GM19043 (cell line): ENCODE results near the gene SS18.

ENCODE experiments used
- ATAC-seq: cut with Tn5 transposase; IDR thresholded peaks from one replicate; pipeline ENCODE4 v1.9.1; 2021; ENCODE audit warnings: low read depth; ENCODE audit not compliant: unreplicated experiment

Gene SS18

DNA sequence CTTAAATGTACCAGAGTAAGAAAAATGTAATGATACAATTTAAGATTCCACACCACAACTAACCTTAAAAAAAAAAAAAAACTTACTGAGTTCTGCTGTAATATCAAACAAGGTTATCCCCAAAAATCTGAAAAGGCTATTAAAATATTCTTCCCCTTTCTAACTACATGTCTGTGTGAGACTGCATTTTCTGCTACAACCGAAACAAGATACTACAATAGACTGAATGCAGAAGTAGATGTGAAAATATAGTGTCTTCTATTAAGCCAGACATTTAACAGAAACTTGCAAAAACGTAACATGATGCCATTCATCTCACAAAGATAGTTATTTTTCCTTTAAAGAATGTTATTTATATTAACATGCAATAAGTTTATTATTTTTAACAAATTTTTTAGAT lies 16.2 kb downstream of the SS18 start:
- no peak for ATAC-seq

DNA sequence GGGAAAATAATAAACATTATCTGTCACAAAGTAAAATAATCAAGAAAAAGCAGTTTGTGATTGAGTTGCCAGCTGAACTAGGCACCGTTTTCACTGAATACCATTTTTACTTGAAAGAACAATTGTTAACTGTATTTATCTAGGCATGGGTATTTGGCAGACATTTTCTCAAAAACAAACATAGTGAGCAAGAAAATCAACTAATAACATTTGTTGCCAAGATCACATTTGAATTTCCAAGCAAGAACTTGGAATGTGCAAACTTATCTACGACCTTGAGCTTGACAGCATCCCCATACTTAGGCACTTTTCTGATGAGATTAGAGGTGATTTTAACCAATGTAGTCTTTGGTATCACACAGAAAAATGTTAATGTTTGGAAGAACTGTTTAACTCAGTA lies 16.7 kb downstream of the SS18 start:
- no peak for ATAC-seq

DNA sequence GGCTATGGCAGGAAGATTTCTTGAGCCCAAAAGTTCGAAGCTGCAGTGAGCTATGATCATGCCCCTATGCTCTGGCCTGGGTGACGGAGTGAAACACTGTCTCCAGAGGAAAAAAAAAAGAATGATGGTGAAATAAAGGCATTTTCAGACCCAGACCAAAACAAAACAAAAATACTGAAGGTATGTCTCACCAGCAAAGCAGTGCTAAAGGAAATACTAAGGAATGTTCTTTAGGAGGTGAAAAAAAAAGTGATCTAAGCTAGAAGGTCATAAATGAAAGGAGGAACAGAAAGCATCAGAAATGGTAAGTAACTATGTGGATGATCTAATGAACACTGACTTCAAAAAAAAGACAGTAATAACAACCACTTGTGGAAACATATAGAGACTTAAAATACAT lies 18.7 kb downstream of the SS18 start:
- ATAC-seq: no peak

DNA sequence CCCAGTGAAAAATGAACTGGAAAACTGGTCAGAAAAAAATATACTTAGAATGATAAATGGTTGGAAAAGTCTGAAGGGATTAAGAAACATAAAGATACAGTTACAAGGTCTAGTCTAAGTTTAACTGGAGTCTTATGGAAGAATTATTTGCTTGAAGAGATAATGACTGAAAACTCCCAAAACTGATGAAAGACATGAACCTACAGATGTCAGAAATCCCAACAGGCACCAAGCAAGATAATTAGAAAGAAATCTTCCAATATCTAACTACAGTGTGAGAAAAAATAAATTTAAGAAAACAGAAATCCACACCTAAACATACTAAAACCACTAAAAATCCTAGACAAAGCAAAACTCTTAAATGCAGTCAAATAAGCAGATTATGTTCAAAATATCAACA lies 19.4 kb downstream of the SS18 start:
- ATAC-seq: no peak

DNA sequence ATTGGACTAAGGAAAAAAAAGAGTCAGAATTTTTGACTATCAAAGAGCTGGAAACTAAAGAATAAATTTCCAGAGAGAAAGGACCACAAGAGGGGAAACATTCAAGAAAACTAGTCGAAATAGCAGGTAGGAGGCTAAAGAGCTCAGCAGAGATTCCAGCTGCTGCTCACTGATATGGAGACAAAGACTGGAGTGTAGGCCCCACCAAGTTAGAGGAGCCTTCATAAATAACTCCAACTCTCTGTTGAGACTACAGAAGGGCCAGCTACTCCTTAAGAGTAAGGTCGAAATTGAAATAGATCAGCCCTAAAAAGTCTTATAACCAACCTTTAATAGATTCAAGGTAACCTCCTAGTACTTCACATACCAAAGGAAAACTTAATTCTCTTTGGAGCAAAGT lies 31.1 kb downstream of the SS18 start:
- ATAC-seq: no peak

DNA sequence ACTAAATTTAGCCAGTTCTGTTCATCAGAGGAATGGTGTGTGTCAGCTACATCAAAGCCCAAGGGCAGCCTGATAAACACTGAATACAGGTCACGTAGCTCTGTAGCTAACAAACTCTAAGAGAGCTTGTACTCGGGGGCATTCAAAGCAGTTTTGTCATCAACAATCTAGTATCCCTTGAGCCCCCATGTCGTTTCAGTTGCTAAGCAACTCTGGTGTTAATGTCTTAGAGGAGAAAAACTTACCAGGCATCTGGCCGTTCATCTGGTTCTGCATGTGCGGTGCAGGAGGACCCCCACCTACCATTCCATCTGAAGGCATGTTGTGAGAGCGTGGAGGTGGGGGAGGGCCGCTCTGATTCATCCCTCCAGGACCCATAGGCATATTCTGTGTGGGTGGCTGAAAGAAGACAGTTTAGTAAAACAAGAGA lies 33.1 kb downstream of the SS18 start:
- no peak for ATAC-seq

DNA sequence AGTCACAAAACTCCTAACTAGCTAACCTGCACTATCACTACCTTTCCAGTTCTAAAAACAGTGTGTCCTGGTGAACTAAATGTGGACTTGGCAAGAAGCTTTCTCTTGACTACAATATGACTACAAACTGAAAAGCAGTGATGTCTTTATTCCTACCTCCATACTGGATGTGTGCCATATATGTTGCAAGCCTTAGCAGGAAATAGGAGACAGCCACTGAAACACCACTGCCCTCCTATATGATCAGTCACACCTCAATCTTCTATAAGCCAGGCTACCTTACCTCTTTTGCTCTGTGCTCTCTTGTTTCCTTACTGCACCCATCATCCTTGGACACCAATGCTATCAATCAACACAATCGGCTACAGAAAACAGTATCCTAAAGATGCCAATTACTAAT lies 34.1 kb downstream of the SS18 start:
- ATAC-seq: no peak

DNA sequence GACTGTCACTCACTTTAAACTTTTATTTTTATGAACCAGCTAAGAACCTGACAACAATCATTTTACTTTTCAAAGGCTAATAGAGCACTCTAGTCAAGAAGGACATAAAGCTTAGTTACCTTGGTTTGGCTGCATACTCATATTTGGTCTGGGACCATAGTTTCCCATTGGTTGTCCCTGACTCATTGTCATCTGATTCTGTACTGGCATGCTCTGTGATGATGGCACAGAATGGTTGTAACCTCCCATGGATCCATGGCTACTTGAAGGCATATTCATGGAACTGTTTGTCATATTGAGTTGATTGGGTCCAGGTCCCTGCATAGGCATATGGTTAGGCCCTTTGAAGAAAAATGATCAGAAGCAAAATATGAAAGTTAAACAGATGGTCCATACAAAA lies 37.9 kb downstream of the SS18 start:
- no peak for ATAC-seq

DNA sequence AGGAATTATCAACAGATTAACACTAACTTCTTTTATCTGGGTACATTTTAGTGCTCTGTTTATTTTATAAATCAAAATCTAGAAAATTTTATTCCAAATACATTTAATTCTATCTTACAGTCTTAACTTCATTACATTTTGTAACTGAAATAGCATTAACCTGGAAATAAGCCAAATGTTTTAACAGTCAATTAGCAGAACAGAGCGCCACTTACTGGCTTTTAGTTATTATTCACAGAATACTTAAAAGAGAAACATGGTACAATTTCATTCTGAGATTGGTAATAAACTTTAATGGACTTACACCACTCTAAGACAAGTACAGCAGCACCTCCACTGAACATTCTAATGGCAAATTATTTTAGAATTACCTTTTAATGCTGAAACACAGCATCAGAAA lies 38.6 kb downstream of the SS18 start:
- no peak for ATAC-seq

DNA sequence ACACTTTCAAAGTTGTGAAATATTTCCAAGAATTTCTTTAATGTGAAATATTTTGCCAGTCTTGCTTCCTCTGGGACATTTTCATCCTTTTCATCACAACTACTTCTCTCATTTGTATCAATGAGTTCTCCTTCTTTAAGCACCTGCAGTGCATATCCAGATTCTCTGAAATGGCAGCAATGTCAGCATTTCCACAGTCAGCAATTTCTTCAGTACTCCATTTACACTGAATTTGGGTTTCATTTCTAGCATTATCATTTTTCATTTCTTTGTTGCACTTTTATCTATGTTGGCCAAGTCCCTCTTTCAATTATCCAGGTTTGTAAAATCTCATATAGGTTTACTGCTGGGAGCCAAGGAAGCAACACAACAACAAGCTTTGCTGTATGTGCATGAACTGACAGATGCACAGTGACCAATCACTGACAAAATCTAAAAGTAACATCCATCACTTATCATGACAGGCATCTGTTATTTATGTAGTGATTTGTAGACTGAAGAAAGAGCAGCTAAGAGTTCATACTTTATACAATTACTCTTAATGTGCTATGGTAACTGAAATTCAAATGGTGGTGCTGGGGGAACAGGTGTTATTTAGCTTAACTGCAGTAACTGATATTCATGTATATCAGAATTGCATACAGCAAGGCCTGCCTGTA lies 43.9 kb downstream of the SS18 start:
- no peak for ATAC-seq

DNA sequence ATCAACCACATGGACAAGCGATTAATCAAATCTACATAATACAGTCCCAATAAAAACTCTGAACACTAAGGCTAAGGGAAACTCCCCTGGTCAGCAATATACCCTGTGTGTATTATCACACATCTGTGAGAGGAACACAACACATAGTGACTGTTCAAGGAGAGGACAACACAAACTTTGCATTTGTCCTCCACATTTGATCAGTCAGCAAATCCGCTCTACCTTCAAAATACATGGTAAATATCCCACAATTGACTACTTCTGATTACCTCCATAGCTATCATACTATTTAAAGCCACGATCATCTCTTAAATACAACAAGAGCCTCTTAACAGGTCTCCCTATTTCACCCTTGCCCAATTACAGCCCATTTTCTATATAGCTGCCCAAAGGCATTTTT lies 45.6 kb downstream of the SS18 start:
- ATAC-seq: no peak

DNA sequence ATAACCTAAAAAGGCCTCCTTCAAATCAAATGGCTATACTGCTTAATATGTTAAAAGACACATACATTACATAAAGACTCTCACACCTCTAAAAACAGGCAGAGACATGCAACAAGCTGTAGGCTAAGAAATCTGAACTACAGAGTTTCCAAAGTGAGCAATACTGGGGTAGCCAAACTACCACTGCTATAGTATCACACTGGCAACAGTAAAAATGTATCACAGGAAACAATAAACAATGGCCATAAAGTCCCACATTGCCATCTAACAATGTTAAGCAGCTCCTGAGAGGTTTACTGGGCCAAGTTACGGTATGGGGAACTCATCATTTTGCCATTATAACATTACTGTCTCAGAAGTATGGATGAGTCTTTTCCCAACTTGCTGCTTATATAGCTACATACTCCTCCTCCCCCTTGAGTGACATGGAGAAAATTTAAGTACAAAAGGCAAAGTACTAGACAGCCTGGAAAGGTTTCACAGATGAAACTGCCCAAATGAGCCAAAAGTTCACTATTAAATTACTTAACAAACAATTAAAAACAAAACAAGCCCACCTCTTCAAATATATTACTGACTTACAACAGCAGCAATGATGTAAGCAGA lies 50.3 kb downstream of the SS18 start:
- no peak for ATAC-seq

DNA sequence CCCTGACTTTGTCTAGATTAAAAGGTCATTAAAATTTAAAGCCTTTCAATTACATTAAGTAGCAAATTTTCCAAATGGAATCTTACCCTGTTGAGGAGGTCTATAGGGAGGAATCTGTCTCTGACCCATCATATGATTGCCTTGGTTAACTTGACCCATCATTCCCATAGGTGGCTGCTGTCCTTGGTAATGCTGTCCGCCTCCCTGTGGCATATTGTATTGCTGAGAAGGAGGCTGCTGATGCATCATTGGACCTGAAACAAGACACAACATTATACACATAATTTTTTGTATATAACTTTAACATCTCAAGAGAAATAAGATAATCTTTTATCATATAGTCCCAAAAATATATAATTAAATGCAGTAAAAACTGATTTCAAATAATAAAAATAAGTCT lies 51.2 kb downstream of the SS18 start:
- ATAC-seq: no peak

DNA sequence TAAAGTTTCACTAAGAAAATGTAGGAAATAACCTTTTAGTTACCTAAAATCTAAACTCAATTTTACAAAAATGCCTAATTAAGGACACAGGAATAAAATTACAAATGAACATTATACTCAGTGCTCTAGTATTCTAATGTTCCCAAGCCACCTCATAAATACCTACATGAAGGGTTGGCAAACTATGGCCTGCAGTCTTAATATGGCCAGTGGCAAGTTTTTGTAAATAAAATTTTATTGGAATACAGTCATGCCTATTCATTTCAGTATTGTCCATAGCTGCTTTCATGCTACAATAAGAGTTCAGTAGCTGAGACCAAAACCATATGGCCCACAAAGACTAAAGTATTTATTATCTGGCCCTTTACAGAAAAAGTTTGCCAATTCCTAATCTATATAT lies 53.8 kb downstream of the SS18 start:
- ATAC-seq: no peak

DNA sequence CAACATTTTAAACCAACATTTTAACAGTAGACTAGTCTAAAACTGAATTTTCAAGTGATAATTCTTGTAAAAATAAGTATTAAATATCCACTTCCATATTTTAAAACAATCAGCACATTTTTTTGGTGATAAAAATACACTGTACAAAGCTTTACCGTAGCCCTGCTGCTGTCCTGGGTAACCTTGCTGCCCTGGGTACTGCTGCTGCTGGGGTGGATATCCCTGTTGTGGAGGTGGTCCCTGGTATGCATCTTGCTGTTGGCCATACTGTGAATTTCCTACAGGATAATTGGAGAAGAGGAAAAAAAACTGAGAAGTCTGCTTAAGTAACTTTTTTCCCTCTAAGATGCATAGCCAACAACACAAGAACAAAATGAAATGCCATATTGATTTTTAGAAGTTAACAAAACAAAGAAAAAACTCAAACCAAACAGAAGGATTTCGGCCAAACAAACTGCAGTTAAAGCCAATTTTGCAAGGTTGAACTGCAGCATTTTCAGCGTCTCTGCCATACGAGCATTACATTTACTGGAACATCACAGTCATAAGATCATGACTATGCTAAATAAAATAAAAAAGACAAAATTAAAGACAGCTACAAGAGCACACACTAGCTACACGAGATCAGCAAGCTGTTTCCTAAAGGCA lies 55.4 kb downstream of the SS18 start:
- ATAC-seq: no peak

DNA sequence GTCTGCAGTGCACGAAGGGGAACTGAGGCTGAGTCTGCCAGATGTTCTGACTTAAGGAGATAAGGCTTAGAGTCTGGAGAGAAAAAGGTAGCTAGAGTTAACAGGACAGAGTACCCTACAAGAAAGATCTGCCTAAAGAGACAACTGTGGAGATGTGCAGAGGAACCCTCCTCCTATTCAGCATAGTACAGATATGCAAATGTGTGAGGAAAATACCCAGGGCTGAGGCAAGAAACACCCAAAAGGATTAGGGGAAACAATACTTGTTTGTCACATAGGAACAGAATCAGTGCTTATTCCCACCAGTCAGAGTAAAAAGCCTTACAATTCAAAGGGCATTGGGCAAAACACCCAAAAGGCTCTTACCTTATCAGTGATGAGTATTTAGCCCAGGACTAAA lies 67.8 kb downstream of the SS18 start:
- ATAC-seq: no peak

DNA sequence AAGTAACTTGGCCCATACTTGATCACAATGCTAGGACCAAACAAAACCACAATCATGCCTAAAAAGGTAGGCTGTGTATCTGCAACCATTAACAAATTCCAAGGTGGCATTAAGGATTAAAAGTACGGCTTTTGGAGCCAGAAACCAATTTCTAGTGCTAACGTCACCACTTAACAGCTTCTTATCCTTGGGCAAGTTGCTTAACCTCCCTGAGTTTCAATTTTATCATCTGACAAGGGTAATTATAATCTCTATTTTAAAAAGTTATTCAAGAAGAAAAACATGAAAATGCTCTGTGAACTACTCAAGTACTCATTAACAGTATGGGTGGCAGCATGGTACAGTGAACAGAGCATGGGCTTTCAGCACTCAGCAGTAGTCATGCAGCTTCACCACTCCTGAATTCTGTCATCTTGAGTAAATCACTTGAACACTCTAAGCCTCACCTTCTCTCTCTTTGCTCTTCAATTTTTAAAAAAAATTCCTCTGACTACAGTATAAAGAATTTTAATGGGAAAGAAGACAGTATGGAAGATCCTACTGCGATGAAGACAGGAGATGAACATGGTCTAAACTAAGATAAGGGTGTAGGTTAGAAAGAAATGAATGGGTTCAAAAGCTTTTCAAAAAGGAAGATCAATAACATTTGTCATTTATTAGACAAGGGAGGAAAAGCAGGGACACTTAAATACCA lies 69.2 kb downstream of the SS18 start:
- ATAC-seq: no peak

DNA sequence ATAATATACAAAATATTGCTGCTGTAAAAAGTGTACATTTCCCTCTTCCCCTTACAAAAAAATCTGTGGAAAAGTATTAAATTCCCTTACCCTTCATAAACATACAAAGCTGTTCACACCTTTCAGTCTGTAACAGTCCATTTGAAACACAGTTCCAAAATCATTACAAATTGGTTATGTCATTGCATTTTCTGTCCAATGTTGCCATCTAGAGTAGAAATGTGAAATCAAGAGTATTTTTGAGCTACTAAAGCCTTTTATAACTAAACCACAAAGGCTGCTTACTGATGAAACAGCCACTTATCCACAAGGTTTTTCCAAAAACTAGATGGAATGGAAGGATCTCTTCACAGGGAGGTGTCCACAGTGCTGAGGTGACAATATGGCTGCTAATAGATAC lies 72.5 kb downstream of the SS18 start:
- ATAC-seq: no peak

DNA sequence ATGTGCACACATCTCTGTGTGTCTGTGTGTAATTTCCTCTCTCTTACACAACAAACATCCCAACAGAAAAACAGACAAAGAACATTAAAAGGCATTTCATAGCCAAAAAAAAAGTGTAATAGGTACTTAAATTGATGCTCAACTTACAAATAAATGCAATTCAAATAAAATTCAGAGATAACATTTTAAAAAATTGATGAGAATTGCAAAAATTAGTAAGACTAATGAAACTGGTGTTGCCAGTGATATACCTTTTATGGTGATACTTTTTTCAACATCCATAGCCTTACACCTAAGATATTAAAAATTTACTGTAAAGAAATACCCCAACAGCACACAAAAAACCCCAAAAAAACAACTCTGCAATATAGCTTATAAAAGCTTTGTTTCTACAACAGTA lies 76.0 kb downstream of the SS18 start:
- ATAC-seq: no peak

DNA sequence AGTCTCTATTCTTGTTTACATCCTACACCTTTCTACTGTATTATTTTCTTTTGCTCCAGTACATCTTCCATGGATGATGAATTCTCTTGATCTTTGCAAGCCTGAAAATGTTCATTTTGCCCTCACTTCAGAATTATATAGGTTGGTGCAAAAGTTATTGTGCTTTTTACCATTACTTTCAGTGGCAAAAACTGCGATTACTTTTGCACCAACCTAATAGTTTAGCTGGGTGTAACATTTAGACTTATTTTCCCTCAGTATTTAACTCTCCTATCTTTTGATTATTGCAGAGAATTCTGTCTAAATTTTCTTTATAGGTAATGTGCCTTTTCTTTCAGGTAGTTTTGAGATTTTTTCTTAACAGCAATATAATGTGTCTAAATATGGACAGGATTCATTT lies 81.8 kb downstream of the SS18 start:
- no peak for ATAC-seq

DNA sequence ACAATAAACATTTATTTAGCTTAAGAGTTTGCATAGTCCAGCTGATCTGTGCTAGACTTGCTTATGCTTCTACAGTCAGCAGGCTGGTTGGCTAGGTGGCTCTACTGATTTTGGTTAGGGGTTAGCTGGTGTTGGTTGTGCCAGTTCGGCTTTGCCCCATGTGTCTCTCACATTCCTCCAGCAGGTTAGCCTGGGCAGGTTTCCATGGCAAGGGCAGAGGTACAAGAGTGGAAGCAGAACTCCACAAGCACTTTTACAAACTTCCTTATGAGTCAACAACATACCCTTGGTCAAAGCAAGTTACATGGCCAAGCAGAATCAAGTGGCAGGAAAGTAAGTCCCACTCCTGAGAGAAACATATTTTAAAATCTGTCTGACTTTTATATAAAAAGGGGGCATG lies 82.3 kb downstream of the SS18 start:
- ATAC-seq: no peak

DNA sequence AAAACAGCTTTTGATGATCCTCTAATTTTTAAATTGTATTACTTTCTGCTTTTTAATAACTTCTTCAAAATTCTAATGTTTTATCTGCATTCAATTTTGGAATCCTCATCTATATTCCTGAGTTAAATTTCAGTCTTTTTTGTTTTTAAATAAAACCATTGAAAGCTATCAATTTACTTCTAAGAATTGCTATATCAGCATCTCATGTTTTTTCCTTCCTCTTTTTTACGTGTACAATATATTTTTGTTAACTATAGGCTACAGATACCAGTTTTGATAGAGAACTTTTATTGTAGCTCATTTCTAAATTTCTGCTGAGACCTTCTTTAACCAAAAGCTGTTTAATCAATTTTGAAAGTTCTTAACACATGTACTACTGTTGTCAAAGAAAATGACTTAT lies 84.5 kb downstream of the SS18 start:
- no peak for ATAC-seq
